ENCODE data around the gene LYL1.
A peak's percentile ranks its signal among the peaks of the same experiment; 100 is the strongest.
"Not testable (repeated sequence)": the region's sequence is repeated elsewhere in the genome, so short reads cannot be mapped to it uniquely, and the experiment has no call there.

LYL1 gene

GRCh38 chr19:13102666-13103580 lies at the start of gene LYL1:
TSS of gene LYL1 (minus strand) at chr19:13102858. CDS start at chr19:13101171, 1,687 bp downstream.
- H3K4me3 ChIP-seq (ENCODE audit: low read depth in 1 of 2, low read length in 2 of 2), result peak within 1 kb of the TSS; percentile 37 to 67
- peaks cover 29% of the 10 kb centered on the region for H3K4me1 ChIP-seq (ENCODE audit: insufficient read depth, low read length)
- H3K36me3 ChIP-seq (ENCODE audit: insufficient read depth, low read length), result peaks cover 5% of the 10 kb centered on the region
- H3K27me3 ChIP-seq (ENCODE audit: control insufficient read depth in 1 of 2, insufficient read depth in 2 of 2, low read length in 2 of 2), result no peaks in the 10 kb centered on the region
- H3K27ac ChIP-seq (ENCODE audit: low read depth, low read length), result peak within 1 kb of the TSS; percentile 54
- peak within 1 kb of the TSS; percentile 45 for H3K9ac ChIP-seq (ENCODE audit: low read length)
- no peaks in the 10 kb centered on the region for H3K9me3 ChIP-seq (ENCODE audit: low read length)

GRCh38 chr19:13151605-13152355 lies 49.1 kb upstream of the LYL1 start:
- peaks cover 13% of the 10 kb centered on the region for H3K4me1 ChIP-seq (ENCODE audit: insufficient read depth, low read length)

DNA sequence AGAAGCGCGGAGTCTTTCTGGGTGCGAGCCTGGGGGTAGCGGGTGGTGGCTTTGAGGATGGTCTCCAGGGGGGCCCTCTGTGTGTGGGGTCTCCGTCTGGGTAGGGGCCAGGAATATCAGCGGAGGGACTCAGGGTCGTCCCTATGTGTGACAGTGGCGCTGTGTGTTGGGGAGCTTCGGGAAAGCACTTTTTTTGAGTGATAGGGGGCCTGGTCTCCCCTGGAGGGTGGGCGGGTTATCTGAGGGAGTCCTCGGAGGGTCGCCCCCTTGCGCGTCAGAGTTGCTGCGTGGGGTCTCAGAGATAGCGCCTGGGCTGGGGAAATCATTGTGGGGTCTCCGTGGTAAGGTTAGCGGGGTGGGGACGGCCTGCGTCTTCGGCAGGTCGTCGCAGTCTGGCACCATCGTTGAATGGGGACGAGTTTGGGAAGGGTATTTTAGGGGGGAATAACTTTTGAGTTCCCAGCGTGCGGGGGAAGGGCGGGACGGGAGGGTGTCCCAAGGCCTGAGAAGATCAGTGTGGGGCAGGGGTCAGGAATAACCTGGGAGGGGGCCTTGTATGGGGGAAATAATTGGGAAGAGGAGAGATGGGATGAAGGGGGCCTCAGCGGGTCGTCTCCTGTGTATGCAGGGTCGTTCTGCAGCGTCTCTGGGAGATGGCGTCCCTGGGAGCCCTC lies 48.4 kb upstream of the LYL1 start:
- H3K36me3 ChIP-seq (ENCODE audit: insufficient read depth, low read length), result no peaks in the 10 kb centered on the region
- H3K4me3 ChIP-seq (ENCODE audit: low read depth in 1 of 2, low read length in 2 of 2), result peak overlapping the region; percentile 75 to 100
- H3K27me3 ChIP-seq (ENCODE audit: control insufficient read depth in 1 of 2, insufficient read depth in 2 of 2, low read length in 2 of 2), result no peaks in the 10 kb centered on the region
- peaks cover 13% of the 10 kb centered on the region for H3K4me1 ChIP-seq (ENCODE audit: insufficient read depth, low read length)
- H3K9ac ChIP-seq (ENCODE audit: low read length), result peak overlapping the region; percentile 100
- H3K9me3 ChIP-seq (ENCODE audit: low read length), result no peaks in the 10 kb centered on the region
- peak overlapping the region; percentile 97 for H3K27ac ChIP-seq (ENCODE audit: low read depth, low read length)

More at GRCh38 chr19:13151605-13152355, 49.1 kb upstream of the LYL1 start:
- no peaks in the 10 kb centered on the region for H3K9me3 ChIP-seq (ENCODE audit: low read length)
- peak overlapping the region; percentile 97 for H3K27ac ChIP-seq (ENCODE audit: low read depth, low read length)
- H3K27me3 ChIP-seq (ENCODE audit: control insufficient read depth in 1 of 2, insufficient read depth in 2 of 2, low read length in 2 of 2), result no peaks in the 10 kb centered on the region
- peak overlapping the region; percentile 100 for H3K9ac ChIP-seq (ENCODE audit: low read length)
- H3K4me3 ChIP-seq (ENCODE audit: low read depth in 1 of 2, low read length in 2 of 2), result peak overlapping the region; percentile 75 to 100
- H3K36me3 ChIP-seq (ENCODE audit: insufficient read depth, low read length), result no peaks in the 10 kb centered on the region

DNA sequence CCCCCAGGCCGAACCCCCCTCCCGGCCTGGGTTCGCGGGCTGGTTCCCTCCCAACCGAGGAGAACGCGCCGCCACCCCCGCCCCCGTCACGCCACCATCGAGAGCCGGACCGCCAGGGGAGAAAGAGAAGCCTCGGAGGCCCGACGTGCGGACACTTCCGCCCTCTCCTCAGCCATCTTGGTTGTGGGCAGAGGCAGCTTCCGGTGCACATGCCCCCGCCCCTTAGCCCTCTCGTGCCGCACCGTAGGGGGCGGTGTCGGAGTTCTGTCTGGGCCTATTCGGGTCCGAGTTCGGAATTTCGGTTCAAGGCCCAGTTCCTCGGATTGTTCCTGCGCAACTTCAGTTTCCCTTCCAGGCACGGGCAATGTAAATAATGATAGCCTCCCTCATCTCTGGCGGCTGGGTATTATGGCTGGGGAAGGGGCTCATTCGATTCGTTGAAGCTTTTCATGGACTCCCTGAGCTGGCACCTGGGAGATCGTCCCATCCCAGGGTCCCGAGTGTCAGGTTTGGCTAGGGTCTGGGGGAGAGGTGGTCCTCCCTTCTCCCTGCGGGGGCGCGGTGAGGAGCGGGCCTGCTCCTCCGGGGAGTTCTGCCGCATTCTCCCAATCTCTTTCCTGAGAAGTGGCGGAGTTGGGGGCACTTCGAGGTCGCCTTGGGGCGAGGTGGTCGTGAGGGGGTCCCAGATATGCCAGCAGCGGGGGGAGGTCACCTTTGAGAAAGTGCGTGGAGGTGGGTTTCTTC lies 47.7 kb upstream of the LYL1 start, which contains the start of the genes IER2 and STX10:
TSS of gene IER2 (plus strand) at position 225 of the 744 bp plus-strand sequence. CDS start 2,776 bp downstream, outside the sequence.
TSS of gene STX10 (minus strand) at position 189 of the 744 bp plus-strand sequence. CDS start 202 bp downstream, outside the sequence.
- Histone ChIP-seq H3K4me1 (ENCODE audit: insufficient read depth, low read length) (peaks cover 12% of the 10 kb centered on the region), H3K9me3 (ENCODE audit: low read length) (no peaks in the 10 kb centered on the region), H3K36me3 (ENCODE audit: insufficient read depth, low read length) (peaks cover 1% of the 10 kb centered on the region), H3K27me3 (ENCODE audit: control insufficient read depth in 1 of 2, insufficient read depth in 2 of 2, low read length in 2 of 2) (no peaks in the 10 kb centered on the region), H3K4me3 (ENCODE audit: low read depth in 1 of 2, low read length in 2 of 2) (peak within 1 kb of the TSS; percentile 75 to 100), H3K27ac (ENCODE audit: low read depth, low read length) (peak within 1 kb of the TSS; percentile 97), H3K9ac (ENCODE audit: low read length) (peak within 1 kb of the TSS; percentile 100)

- Histone ChIP-seq H3K9ac (ENCODE audit: low read length) (peak overlapping the region; percentile 49), H3K9me3 (ENCODE audit: low read length) (no peaks in the 10 kb centered on the region), H3K4me1 (ENCODE audit: insufficient read depth, low read length) (peaks cover 6% of the 10 kb centered on the region), H3K27ac (ENCODE audit: low read depth, low read length) (peak overlapping the region; percentile 97), H3K36me3 (ENCODE audit: insufficient read depth, low read length) (peaks cover 7% of the 10 kb centered on the region), H3K27me3 (ENCODE audit: control insufficient read depth in 1 of 2, insufficient read depth in 2 of 2, low read length in 2 of 2) (no peaks in the 10 kb centered on the region), H3K4me3 (ENCODE audit: low read depth in 1 of 2, low read length in 2 of 2) (peak overlapping the region; percentile 75 to 100)
Observed at GRCh38 chr19:13149628-13150186, 47.0 kb upstream of the LYL1 start.

DNA sequence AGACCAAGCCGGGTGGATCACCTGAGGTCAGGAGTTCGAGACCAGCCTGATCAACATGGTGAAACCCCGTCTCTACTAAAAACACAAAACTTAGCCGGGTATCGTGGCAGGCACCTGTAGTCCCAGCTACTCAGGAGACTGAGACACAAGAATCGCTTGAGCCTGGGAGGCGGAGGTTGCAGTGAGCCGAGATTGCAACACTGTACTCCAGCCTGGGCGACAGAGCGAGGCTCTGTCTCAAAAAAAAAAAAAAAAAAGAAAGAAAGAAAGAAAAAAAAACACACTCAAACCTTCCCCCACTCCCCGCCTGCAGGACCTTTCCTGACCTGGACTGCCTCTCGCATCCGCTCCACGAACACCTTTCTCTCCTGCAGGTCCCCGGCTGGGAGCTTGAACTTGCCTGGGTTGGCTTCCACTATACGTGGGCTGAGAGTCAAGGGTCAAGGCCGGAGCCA lies 46.5 kb upstream of the LYL1 start:
- peaks cover 12% of the 10 kb centered on the region for H3K36me3 ChIP-seq (ENCODE audit: insufficient read depth, low read length)
- H3K4me1 ChIP-seq (ENCODE audit: insufficient read depth, low read length); H3K9me3 ChIP-seq (ENCODE audit: low read length); H3K27me3 ChIP-seq (ENCODE audit: control insufficient read depth in 1 of 2, insufficient read depth in 2 of 2, low read length in 2 of 2): not testable (repeated sequence)
- peak overlapping the region; percentile 49 for H3K9ac ChIP-seq (ENCODE audit: low read length)
- peak overlapping the region; percentile 97 for H3K27ac ChIP-seq (ENCODE audit: low read depth, low read length)
- peak overlapping the region; percentile 75 to 100 for H3K4me3 ChIP-seq (ENCODE audit: low read depth in 1 of 2, low read length in 2 of 2)

DNA sequence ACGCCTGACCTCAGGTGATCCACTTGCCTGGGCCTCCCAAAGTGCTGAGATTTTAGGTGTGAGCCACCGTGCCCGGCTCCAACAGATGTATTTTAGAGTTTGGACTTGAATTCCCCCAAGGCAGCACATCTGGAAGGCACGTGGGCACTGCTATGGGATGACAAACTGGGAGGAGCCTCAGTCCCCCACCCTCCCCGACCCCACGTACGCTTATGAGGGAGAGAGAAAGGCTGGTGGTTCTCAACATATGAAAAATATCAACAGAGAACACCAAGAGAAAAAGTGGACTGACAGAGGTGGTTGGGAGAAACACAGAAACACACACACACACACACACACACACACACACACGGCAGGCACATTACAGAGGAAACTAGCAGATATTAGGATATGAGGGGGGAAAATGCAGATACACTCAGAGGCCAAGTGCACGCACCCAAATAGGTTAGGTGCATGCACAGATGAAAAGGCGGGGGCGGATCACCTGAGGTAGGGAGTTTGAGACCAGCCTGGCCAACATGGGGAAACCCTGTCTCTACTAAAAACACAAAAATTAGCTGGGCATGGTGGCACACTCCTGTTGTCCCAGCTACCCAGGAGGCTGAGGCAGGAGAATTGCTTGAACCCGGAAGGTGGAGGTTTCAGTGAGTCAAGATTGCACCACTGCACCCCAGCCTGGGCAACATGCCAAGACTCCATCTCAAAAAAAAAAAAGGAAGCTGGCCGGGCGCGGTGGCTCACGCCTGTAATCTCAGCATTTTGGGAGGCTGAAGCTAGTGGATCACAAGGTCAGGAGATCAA lies 44.3 kb upstream of the LYL1 start:
- H3K9me3 ChIP-seq (ENCODE audit: low read length), result no peaks in the 10 kb centered on the region
- H3K4me3 ChIP-seq (ENCODE audit: low read depth in 1 of 2, low read length in 2 of 2), result no peak overlapping the region
- peaks cover 17% of the 10 kb centered on the region for H3K36me3 ChIP-seq (ENCODE audit: insufficient read depth, low read length)
- no peak overlapping the region for H3K9ac ChIP-seq (ENCODE audit: low read length)
- H3K27ac ChIP-seq (ENCODE audit: low read depth, low read length), result no peak overlapping the region
- H3K4me1 ChIP-seq (ENCODE audit: insufficient read depth, low read length), result peaks cover 6% of the 10 kb centered on the region
- no peaks in the 10 kb centered on the region for H3K27me3 ChIP-seq (ENCODE audit: control insufficient read depth in 1 of 2, insufficient read depth in 2 of 2, low read length in 2 of 2)

- H3K27ac ChIP-seq (ENCODE audit: low read depth, low read length), result no peak overlapping the region
- peaks cover 38% of the 10 kb centered on the region for H3K36me3 ChIP-seq (ENCODE audit: insufficient read depth, low read length)
- H3K4me3 ChIP-seq (ENCODE audit: low read depth in 1 of 2, low read length in 2 of 2), result no peak overlapping the region
- H3K4me1 ChIP-seq (ENCODE audit: insufficient read depth, low read length), result peaks cover 4% of the 10 kb centered on the region
- no peaks in the 10 kb centered on the region for H3K27me3 ChIP-seq (ENCODE audit: control insufficient read depth in 1 of 2, insufficient read depth in 2 of 2, low read length in 2 of 2)
- no peaks in the 10 kb centered on the region for H3K9me3 ChIP-seq (ENCODE audit: low read length)
- no peak overlapping the region for H3K9ac ChIP-seq (ENCODE audit: low read length)
Observed at GRCh38 chr19:13139633-13140311, 37.1 kb upstream of the LYL1 start.

GRCh38 chr19:13138916-13139198 lies 36.2 kb upstream of the LYL1 start:
- no peaks in the 10 kb centered on the region for H3K9me3 ChIP-seq (ENCODE audit: low read length)
- H3K4me1 ChIP-seq (ENCODE audit: insufficient read depth, low read length), result peaks cover 11% of the 10 kb centered on the region
- H3K27me3 ChIP-seq (ENCODE audit: control insufficient read depth in 1 of 2, insufficient read depth in 2 of 2, low read length in 2 of 2), result no peaks in the 10 kb centered on the region
- no peak overlapping the region for H3K4me3 ChIP-seq (ENCODE audit: low read depth in 1 of 2, low read length in 2 of 2)
- no peak overlapping the region for H3K9ac ChIP-seq (ENCODE audit: low read length)
- H3K27ac ChIP-seq (ENCODE audit: low read depth, low read length), result no peak overlapping the region
- H3K36me3 ChIP-seq (ENCODE audit: insufficient read depth, low read length), result peaks cover 29% of the 10 kb centered on the region

Measured in muscle layer of colon (tissue), 2 donors.